CD14-positive monocyte (primary cell): ENCODE data around the gene HCFC2. TPM values are rescaled to one million over a fixed set of nuclear protein-coding genes. Genes with fewer than 3 reads are reported as not detected.

Experiments used
- DNase-seq, 3 donors: peaks; one replicate each; pipeline ENCODE4 v3.0.0-alpha.2; 2011 to 2022
- H2AFZ ChIP-seq: 2 replicates; pipeline ENCODE4 v1.6.0; 2012; ENCODE audit warnings: mild to moderate bottlenecking, low read depth, low read length, inconsistent platforms; ENCODE audit not compliant: insufficient read depth, poor library complexity, severe bottlenecking
- H3K27ac ChIP-seq, 2 donors: 1 replicate in 1 of 2; 2 replicates in 1 of 2; pipeline ENCODE4 v1.5.1; 2012 to 2013; ENCODE audit warnings: low read length in 2 of 2, control low read depth in 1 of 2, inconsistent platforms in 1 of 2, low read depth in 1 of 2, mild to moderate bottlenecking in 1 of 2
- H3K27me3 ChIP-seq, 2 donors: one replicate each; pipeline versions ENCODE4 v1.6.0 to v1.6.1; 2011 to 2013; ENCODE audit warnings: low read length in 2 of 2; ENCODE audit not compliant: control insufficient read depth in 2 of 2, insufficient read depth in 2 of 2
- H3K36me3 ChIP-seq, 2 donors: replicated peaks in 1 of 2; 1 replicate in 1 of 2; 2 replicates in 1 of 2; pipeline versions ENCODE4 v1.5.1 to v1.6.1; 2012 to 2013; ENCODE audit warnings: low read length in 2 of 2, control low read depth in 1 of 2, inconsistent platforms in 1 of 2, mild to moderate bottlenecking in 1 of 2; ENCODE audit not compliant: insufficient read depth in 2 of 2, control insufficient read depth in 1 of 2
- H3K4me1 ChIP-seq, 2 donors: 1 replicate in 1 of 2; 2 replicates in 1 of 2; pipeline versions ENCODE4 v1.5.1 to v1.6.1; 2012 to 2013; ENCODE audit warnings: low read length in 2 of 2, control low read depth in 1 of 2, inconsistent platforms in 1 of 2, mild to moderate bottlenecking in 1 of 2, moderate library complexity in 1 of 2; ENCODE audit not compliant: insufficient read depth in 2 of 2, control insufficient read depth in 1 of 2
- H3K4me2 ChIP-seq: replicated peaks from 2 replicates; pipeline ENCODE3; 2012; ENCODE audit warnings: low read length, moderate library complexity, mild to moderate bottlenecking; ENCODE audit not compliant: poor library complexity, severe bottlenecking; ENCODE audit errors: extremely low read depth
- H3K4me3 ChIP-seq, 3 experiments: fragments of 200-600 bp in 1 of 3; sonication (generic) in 1 of 3; replicated peaks in 1 of 3; 1 replicate in 2 of 3; 2 replicates in 1 of 3; pipeline ENCODE4 v1.5.1; 2011 to 2013; ENCODE audit warnings: low read length in 3 of 3, mild to moderate bottlenecking in 3 of 3, control low read depth in 2 of 3, low read depth in 2 of 3, inconsistent platforms in 1 of 3, moderate library complexity in 1 of 3
- H3K79me2 ChIP-seq: 2 replicates; pipeline ENCODE4 v1.6.0; 2012; ENCODE audit warnings: mild to moderate bottlenecking, control low read depth, inconsistent platforms, low read length, moderate library complexity; ENCODE audit not compliant: insufficient read depth
- H3K9ac ChIP-seq: 2 replicates; pipeline ENCODE4 v1.6.0; 2017; ENCODE audit warnings: low read length, mild to moderate bottlenecking; ENCODE audit not compliant: insufficient read depth, poor library complexity, severe bottlenecking
- H3K9me3 ChIP-seq, 2 donors: replicated peaks in 1 of 2; 1 replicate in 1 of 2; 2 replicates in 1 of 2; pipeline versions ENCODE4 v1.5.1 to v1.6.1; 2012 to 2013; ENCODE audit warnings: low read length in 2 of 2, control low read depth in 1 of 2; ENCODE audit not compliant: control insufficient read depth in 1 of 2, insufficient read depth in 1 of 2
- H4K20me1 ChIP-seq: 2 replicates; pipeline ENCODE4 v1.6.0; 2012; ENCODE audit warnings: mild to moderate bottlenecking, low read length, control low read depth, moderate library complexity; ENCODE audit not compliant: insufficient read depth
- H3K27ac Mint-ChIP-seq, 7 donors: one replicate each; pipeline ENCODE4 v1.8.0; 2020; ENCODE audit warnings: mild to moderate bottlenecking in 7 of 7, mixed read lengths in 7 of 7, moderate library complexity in 6 of 7, inconsistent platforms in 2 of 7
- H3K27me3 Mint-ChIP-seq, 3 donors: one replicate each; pipeline ENCODE4 v1.8.0; 2021 to 2022; ENCODE audit warnings: low read depth in 3 of 3, mild to moderate bottlenecking in 3 of 3, mixed read lengths in 3 of 3, moderate library complexity in 3 of 3, inconsistent platforms in 1 of 3
- H3K36me3 Mint-ChIP-seq, 2 donors: one replicate each; pipeline ENCODE4 v1.8.0; 2020; ENCODE audit warnings: mixed read lengths in 2 of 2, inconsistent platforms in 1 of 2, mild to moderate bottlenecking in 1 of 2
- H3K4me1 Mint-ChIP-seq: one replicate; pipeline ENCODE4 v1.8.0; 2020; ENCODE audit warnings: mild to moderate bottlenecking, mixed read lengths
- H3K4me3 Mint-ChIP-seq, 2 donors: one replicate each; pipeline ENCODE4 v1.8.0; 2020; ENCODE audit warnings: mild to moderate bottlenecking in 2 of 2, mixed read lengths in 2 of 2, moderate library complexity in 1 of 2
- H3K9me3 Mint-ChIP-seq, 7 donors: one replicate each; pipeline ENCODE4 v1.8.0; 2020 to 2022; ENCODE audit warnings: mixed read lengths in 7 of 7, mild to moderate bottlenecking in 6 of 7, moderate library complexity in 6 of 7, inconsistent platforms in 2 of 7
- CTCF ChIP-seq: fragments of 200-600 bp; IDR thresholded peaks from one replicate; pipeline ENCODE4 v1.8.0; 2022; ENCODE audit warnings: antibody characterized with exemption, mild to moderate bottlenecking
- WGBS: methylation state at CpG from one replicate; pipeline ENCODE4 v1.1.5; 2013; ENCODE audit warnings: missing lambda C conversion rate; ENCODE audit not compliant: insufficient coverage; 5-methylcytosine and 5-hydroxymethylcytosine counted together
- intact Hi-C, 2 donors: fragments of 100-400 bp; cut with micrococcal nuclease; formaldehyde crosslinking; loops; one replicate each; pipeline versions ENCODE4 v1.15.0 to v1.15.1; 2023
- polyA plus RNA-seq, 3 donors: library from polyadenylated mRNA; depleted of rRNA in 1 of 3; unstranded in 2 of 3; stranded (reverse) in 1 of 3; fragments of 300-500 nt in 2 of 3; fragments of >200 nt in 1 of 3; fragmentation: Illumina TruSeq in 2 of 3; gene quantifications; 1 replicate in 2 of 3; 2 replicates in 1 of 3; pipeline ENCODE4 v1.2.3, GENCODE V29; 2012 to 2021

The HCFC2 gene
- polyA plus RNA-seq, 3 donors, result 3.3 to 8.7 (median 4.3) TPM

GRCh38 chr12:104046306-104046705, 18.0 kb upstream of the HCFC2 start:
- no peak for DNase-seq
- intact Hi-C loops, result no loop called here
- Histone ChIP-seq H3K4me2 (no peak overlapping the region), H4K20me1 (no peaks in the 10 kb centered on the region), H3K4me3 (no peak overlapping the region), H3K79me2 (no peaks in the 10 kb centered on the region), H3K36me3 (no peaks in the 10 kb centered on the region), H3K27ac (no peak overlapping the region), H2AFZ (no peak overlapping the region), H3K9ac (no peak overlapping the region), H3K27me3 (peaks cover 23 to 24% of the 10 kb centered on the region in 2 donors), H3K4me1 (peaks cover 0 to 7% of the 10 kb centered on the region in 2 donors), H3K9me3 (no peaks in the 10 kb centered on the region)
- peaks cover 28 to 36% (median 30%) of the 10 kb centered on the region in 3 donors for H3K27me3 Mint-ChIP-seq
- H3K9me3 Mint-ChIP-seq, result peaks cover 0 to 4% (median 0%) of the 10 kb centered on the region in 7 donors
- WGBS, result 90% methylated on average over 4 of the region's 4 CpGs
- H3K4me3 Mint-ChIP-seq, result no peak overlapping the region
- no peak for TF ChIP-seq CTCF
- no peaks in the 10 kb centered on the region for H3K36me3 Mint-ChIP-seq
- no peak overlapping the region for H3K27ac Mint-ChIP-seq
- peaks cover 8% of the 10 kb centered on the region for H3K4me1 Mint-ChIP-seq

- H3K4me3 Mint-ChIP-seq, result no peak overlapping the region
- H3K4me2 ChIP-seq, result no peak overlapping the region
- H4K20me1 ChIP-seq, result no peaks in the 10 kb centered on the region
- intact Hi-C loops, result no loop called here
- no peaks in the 10 kb centered on the region for H3K79me2 ChIP-seq
- H2AFZ ChIP-seq, result no peak overlapping the region
- no CpG with 5 or more reads among the region's 5 CpGs for WGBS
- no peaks in the 10 kb centered on the region for H3K36me3 ChIP-seq
- H3K9me3 Mint-ChIP-seq, result peaks cover 0 to 4% (median 0%) of the 10 kb centered on the region in 7 donors
- H3K27me3 ChIP-seq, result peaks cover 34 to 37% of the 10 kb centered on the region in 2 donors
- peaks cover 0 to 7% of the 10 kb centered on the region in 2 donors for H3K4me1 ChIP-seq
- no peak overlapping the region for H3K27ac ChIP-seq
- no peak for DNase-seq
- no peak overlapping the region for H3K4me3 ChIP-seq
- no peaks in the 10 kb centered on the region for H3K9me3 ChIP-seq
- H3K36me3 Mint-ChIP-seq, result no peaks in the 10 kb centered on the region
- no peak overlapping the region for H3K9ac ChIP-seq
- H3K27ac Mint-ChIP-seq, result no peak overlapping the region
- TF ChIP-seq CTCF, result no peak
- H3K4me1 Mint-ChIP-seq, result peaks cover 8% of the 10 kb centered on the region
- H3K27me3 Mint-ChIP-seq, result peaks cover 28 to 39% (median 37%) of the 10 kb centered on the region in 3 donors
Observed at GRCh38 chr12:104048162-104048561, 16.2 kb upstream of the HCFC2 start.
